ENCODE measurements around the gene CHD9.

Gene CHD9

DNA sequence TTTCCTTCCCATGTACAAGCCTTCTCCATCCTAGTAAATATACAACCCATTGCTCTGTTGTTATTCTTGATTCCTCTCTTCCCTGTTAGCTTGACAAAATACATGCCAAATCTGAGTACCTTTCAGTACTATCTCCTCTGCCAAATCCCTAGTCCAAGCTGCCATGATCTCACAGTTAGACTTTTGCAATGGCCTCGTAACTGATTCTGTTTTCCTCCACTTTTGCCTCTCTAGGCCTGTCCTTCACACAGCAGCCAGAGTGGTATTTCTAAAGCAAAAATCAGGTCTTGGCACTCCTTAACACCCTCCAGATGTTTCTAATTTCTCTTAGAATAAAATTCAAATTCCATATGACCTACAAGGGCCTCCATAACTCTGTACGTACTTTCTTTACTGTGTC lies 226.5 kb downstream of the CHD9 start:
- no peak overlapping the region for H3K27ac ChIP-seq
- TF ChIP-seq ZFX (IDR thresholded peaks at IDR 0.05) (no peak), CTCF (conservative IDR thresholded peaks at IDR 0.05) (no peak)

DNA sequence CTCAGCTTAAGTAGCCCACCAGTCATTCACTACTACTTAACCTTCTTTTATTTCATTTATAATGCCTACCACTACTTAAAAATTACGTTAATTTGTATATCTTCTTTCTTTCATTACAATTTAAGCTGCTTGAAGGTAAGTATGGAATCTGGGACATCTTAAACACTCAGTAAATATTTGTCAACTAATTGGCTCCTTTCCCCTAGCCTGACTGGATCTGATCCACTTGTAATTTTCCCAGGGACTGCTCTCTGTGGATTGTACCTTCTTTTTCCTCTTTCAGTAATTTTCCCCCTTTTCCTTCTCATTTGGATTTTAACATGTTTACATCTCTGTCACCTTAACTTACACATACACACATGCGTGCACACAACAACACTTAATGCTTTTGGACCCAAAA lies 227.1 kb downstream of the CHD9 start:
- TF ChIP-seq CTCF (conservative IDR thresholded peaks at IDR 0.05) (no peak), ZFX (IDR thresholded peaks at IDR 0.05) (no peak)
- no peak overlapping the region; the same call in 1 of the 2 replicates for H3K27ac ChIP-seq

- TF ChIP-seq ZFX (IDR thresholded peaks at IDR 0.05), result no peak
- TF ChIP-seq CTCF (conservative IDR thresholded peaks at IDR 0.05), result no peak
- H3K27ac ChIP-seq, result no peak overlapping the region; the same call in 1 of the 2 replicates
Observed at GRCh38 chr16:53282328-53282727, 227.5 kb downstream of the CHD9 start.

GRCh38 chr16:53282975-53283946 lies 228.5 kb downstream of the CHD9 start:
- H3K27ac ChIP-seq, result no peak overlapping the region
- no peak for TF ChIP-seq ZFX (IDR thresholded peaks at IDR 0.05)
- peak; percentile 82 for TF ChIP-seq CTCF (conservative IDR thresholded peaks at IDR 0.05)

DNA sequence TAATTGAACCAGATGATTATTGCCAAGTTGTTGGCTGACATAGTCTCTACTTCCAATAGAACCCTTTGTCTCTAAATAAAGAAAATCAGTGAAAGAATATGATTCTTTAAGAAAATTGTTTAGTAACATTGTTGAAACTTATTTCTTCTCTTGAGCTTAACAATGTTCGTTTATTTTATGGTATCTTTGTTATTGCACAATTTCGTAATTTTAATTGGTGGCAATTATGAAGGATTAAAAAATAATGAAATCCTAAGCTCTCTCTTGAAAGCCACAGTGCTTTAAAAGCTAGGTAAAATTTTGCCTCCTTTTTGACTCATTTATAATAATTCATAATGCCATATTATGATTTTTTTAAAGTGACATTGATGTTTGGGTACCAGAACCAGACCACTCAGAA lies 230.4 kb downstream of the CHD9 start:
- H3K27ac ChIP-seq, result no peak overlapping the region
- TF ChIP-seq CTCF (conservative IDR thresholded peaks at IDR 0.05) (no peak), ZFX (IDR thresholded peaks at IDR 0.05) (no peak)

DNA sequence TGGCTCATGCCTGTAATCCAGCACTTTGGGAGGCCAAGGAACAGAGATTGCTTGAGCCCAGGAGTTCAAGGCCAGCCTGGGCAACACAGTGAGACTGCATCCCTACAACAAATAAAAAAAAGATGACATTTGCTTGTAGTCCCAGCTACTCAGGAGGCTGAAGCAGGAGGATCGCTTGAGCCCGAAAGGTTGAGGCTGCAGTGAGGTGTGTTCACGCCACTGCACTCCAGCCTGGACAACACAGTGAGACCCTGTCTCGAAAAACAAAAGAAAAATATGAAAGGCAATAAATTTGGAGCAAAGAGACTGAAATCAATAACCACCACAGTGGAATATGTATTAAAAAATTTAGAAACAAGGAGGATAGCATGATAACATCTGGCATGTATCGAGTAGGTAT lies 235.7 kb downstream of the CHD9 start:
- H3K27ac ChIP-seq, result no peak overlapping the region
- TF ChIP-seq CTCF (conservative IDR thresholded peaks at IDR 0.05) (no peak), ZFX (IDR thresholded peaks at IDR 0.05) (no peak)

DNA sequence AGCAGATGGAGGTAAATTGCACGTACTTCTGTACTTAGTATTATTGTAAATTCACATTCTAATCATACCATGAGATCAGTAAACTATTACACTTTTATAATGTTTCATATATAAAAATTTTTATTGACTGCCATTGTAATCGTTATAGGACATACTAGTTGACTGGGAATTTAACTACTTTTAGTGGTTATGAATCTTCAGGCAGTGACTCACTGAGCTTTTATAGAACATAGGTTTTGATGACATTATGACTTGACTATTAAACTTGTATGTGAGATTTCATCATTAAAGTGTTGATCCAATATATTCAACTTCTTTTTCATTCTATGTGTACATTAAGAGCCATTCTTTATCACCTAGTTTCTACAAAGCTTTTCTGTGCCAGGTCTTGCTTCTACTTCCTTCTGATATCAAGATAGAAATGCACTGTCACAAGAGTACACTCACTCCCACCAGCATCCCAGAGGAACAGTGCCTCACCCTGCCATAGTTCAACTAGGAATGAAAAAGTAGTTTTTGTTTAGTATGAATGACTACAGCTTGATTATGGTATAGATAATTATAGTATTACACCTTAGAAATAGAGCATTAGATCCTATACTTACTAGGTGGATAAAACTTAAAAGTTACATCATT lies 237.1 kb downstream of the CHD9 start:
- no peak overlapping the region for H3K27ac ChIP-seq
- TF ChIP-seq ZFX (IDR thresholded peaks at IDR 0.05), result no peak
- no peak for TF ChIP-seq CTCF (conservative IDR thresholded peaks at IDR 0.05)

All from C4-2B (cell line).